H1 (cell line): Measurements from ENCODE around the gene LDLRAD1. TPM values are rescaled to one million over a fixed set of nuclear protein-coding genes. Genes with fewer than 3 reads are reported as not detected.

Experiments
- CTCF ChIA-PET: fragments of 300-600 bp; sonication (Branson Sonifier 250); formaldehyde crosslinking; loops from one replicate; lab custom pipeline; 2021; ENCODE audit not compliant: partially characterized antibody; lab: Charles Lee
- POLR2A ChIA-PET: fragments of 300-600 bp; sonication (Branson Sonifier 250); formaldehyde crosslinking; loops from one replicate; lab custom pipeline; 2021; ENCODE audit warnings: inconsistent platforms; ENCODE audit not compliant: partially characterized antibody; lab: Charles Lee
- DNase-seq, 2 experiments: peaks; one replicate each; pipeline versions ENCODE4 v3.0.0 to v3.0.0-alpha.2; 2010 to 2022; ENCODE audit warnings: low spot score in 2 of 2, low read depth in 1 of 2, mixed read lengths in 1 of 2
- FAIRE-seq: peaks from 2 replicates; lab custom pipeline; 2011; peaks lifted over from hg19 to GRCh38; lab: Jason Lieb, UNC
- H2AFZ ChIP-seq: 2 replicates; pipeline ENCODE4 v1.8.1; 2012; ENCODE audit warnings: low read length, inconsistent platforms
- H2AK5ac ChIP-seq: 2 replicates; pipeline ENCODE4 v1.6.1; 2013; ENCODE audit warnings: low read depth, low read length
- H2BK120ac ChIP-seq: replicated peaks from 2 replicates; pipeline ENCODE3; 2013; ENCODE audit warnings: low read depth, low read length, inconsistent platforms
- H2BK12ac ChIP-seq: 2 replicates; pipeline ENCODE4 v1.6.1; 2013; ENCODE audit warnings: low read depth, low read length
- H2BK15ac ChIP-seq: 2 replicates; pipeline ENCODE4 v1.6.1; 2013; ENCODE audit warnings: low read length
- H2BK20ac ChIP-seq: 2 replicates; pipeline ENCODE4 v1.6.1; 2013; ENCODE audit warnings: low read length
- H2BK5ac ChIP-seq: 2 replicates; pipeline ENCODE4 v1.6.1; 2013; ENCODE audit warnings: low read depth, low read length
- H3K14ac ChIP-seq: 2 replicates; pipeline ENCODE4 v1.6.1; 2013; ENCODE audit warnings: inconsistent platforms; ENCODE audit not compliant: insufficient read length
- H3K18ac ChIP-seq: 2 replicates; pipeline ENCODE4 v1.6.1; 2013; ENCODE audit warnings: low read length; ENCODE audit errors: extremely low read depth
- H3K23ac ChIP-seq: 2 replicates; pipeline ENCODE4 v1.6.1; 2013; ENCODE audit warnings: inconsistent platforms; ENCODE audit not compliant: insufficient read length
- H3K23me2 ChIP-seq: 2 replicates; pipeline ENCODE4 v1.6.1; 2013; ENCODE audit warnings: low read depth, low read length
- H3K27ac ChIP-seq: 2 replicates; pipeline ENCODE4 v1.6.1; 2011; ENCODE audit warnings: low read depth, low read length, inconsistent platforms
- H3K27me3 ChIP-seq, 4 experiments: replicated peaks in 1 of 4; 1 replicate in 1 of 4; 2 replicates in 3 of 4; pipeline versions ENCODE4 v1.6.1 to v1.8.1; 2011 to 2013; ENCODE audit warnings: low read length in 3 of 4, mild to moderate bottlenecking in 3 of 4, inconsistent platforms in 2 of 4, mixed read lengths in 2 of 4, moderate library complexity in 1 of 4; ENCODE audit not compliant: control insufficient read depth in 3 of 4, insufficient read depth in 3 of 4; ENCODE audit errors: extremely low read depth in 1 of 4
- H3K36me3 ChIP-seq, 4 experiments: 2 replicates each; pipeline versions ENCODE4 v1.6.1 to v1.8.1; 2011 to 2013; ENCODE audit warnings: mild to moderate bottlenecking in 4 of 4, low read length in 3 of 4, moderate library complexity in 2 of 4, control low read depth in 1 of 4, inconsistent platforms in 1 of 4; ENCODE audit not compliant: insufficient read depth in 4 of 4, control insufficient read depth in 2 of 4
- H3K4ac ChIP-seq: replicated peaks from 2 replicates; pipeline ENCODE3; 2013; ENCODE audit warnings: low read length, low read depth, mixed read lengths, inconsistent platforms; ENCODE audit not compliant: insufficient read length
- H3K4me1 ChIP-seq, 4 experiments: replicated peaks in 1 of 4; 1 replicate in 1 of 4; 2 replicates in 3 of 4; pipeline versions ENCODE4 v1.6.1 to v1.8.1; 2011 to 2013; ENCODE audit warnings: low read length in 3 of 4, inconsistent platforms in 2 of 4, mixed read lengths in 1 of 4; ENCODE audit not compliant: insufficient read depth in 4 of 4, control insufficient read depth in 3 of 4
- H3K4me2 ChIP-seq, 2 experiments: 2 replicates each; pipeline versions ENCODE4 v1.6.1 to v1.8.1; 2011 to 2013; ENCODE audit warnings: low read depth in 2 of 2, low read length in 2 of 2, control low read depth in 1 of 2, inconsistent platforms in 1 of 2, mild to moderate bottlenecking in 1 of 2; ENCODE audit not compliant: insufficient read depth in 1 of 2
- H3K4me3 ChIP-seq, 4 experiments: fragments of 200-600, 300-600 bp in 1 of 4; sonication (generic), shearing (Covaris generic), sonication (Bioruptor Twin) in 1 of 4; 2 replicates each; pipeline versions ENCODE4 v1.5.1 to v1.8.1; 2011 to 2016; ENCODE audit warnings: low read length in 4 of 4, low read depth in 3 of 4, control low read depth in 2 of 4, inconsistent platforms in 2 of 4, mild to moderate bottlenecking in 2 of 4, mixed read lengths in 1 of 4, moderate library complexity in 1 of 4; ENCODE audit not compliant: insufficient read depth in 2 of 4; ENCODE audit errors: extremely low read depth in 1 of 4
- H3K56ac ChIP-seq: replicated peaks from 2 replicates; pipeline ENCODE3; 2013; ENCODE audit warnings: low read depth, mild to moderate bottlenecking, mixed read lengths, low read length, inconsistent platforms; ENCODE audit not compliant: insufficient read length
- H3K79me1 ChIP-seq: 2 replicates; pipeline ENCODE4 v1.6.1; 2013; ENCODE audit warnings: low read depth, low read length, control low read depth
- H3K79me2 ChIP-seq, 2 experiments: 2 replicates each; pipeline versions ENCODE4 v1.6.1 to v1.8.1; 2012 to 2013; ENCODE audit warnings: low read length in 2 of 2, mild to moderate bottlenecking in 2 of 2, inconsistent platforms in 1 of 2; ENCODE audit not compliant: insufficient read depth in 2 of 2, control insufficient read depth in 1 of 2
- H3K9ac ChIP-seq, 4 experiments: replicated peaks in 1 of 4; 1 replicate in 1 of 4; 2 replicates in 3 of 4; pipeline versions ENCODE4 v1.6.1 to v1.8.1; 2011 to 2013; ENCODE audit warnings: low read depth in 3 of 4, low read length in 3 of 4, control low read depth in 2 of 4, mild to moderate bottlenecking in 2 of 4, moderate library complexity in 2 of 4, inconsistent platforms in 1 of 4; ENCODE audit errors: extremely low read depth in 1 of 4
- H3K9me3 ChIP-seq, 2 experiments: 2 replicates each; pipeline versions ENCODE4 v1.6.1 to v1.8.1; 2012 to 2013; ENCODE audit warnings: mild to moderate bottlenecking in 2 of 2, moderate library complexity in 2 of 2, control low read depth in 1 of 2, inconsistent platforms in 1 of 2, low read depth in 1 of 2, low read length in 1 of 2, mixed read lengths in 1 of 2; ENCODE audit not compliant: insufficient read depth in 2 of 2
- H4K20me1 ChIP-seq, 2 experiments: replicated peaks in 1 of 2; 2 replicates each; pipeline versions ENCODE3 to v1.8.1; 2011 to 2013; ENCODE audit warnings: inconsistent platforms in 2 of 2, low read length in 2 of 2, mild to moderate bottlenecking in 1 of 2; ENCODE audit not compliant: insufficient read depth in 2 of 2, control insufficient read depth in 1 of 2
- H4K5ac ChIP-seq: 2 replicates; pipeline ENCODE4 v1.6.1; 2013; ENCODE audit warnings: low read length, low read depth, mixed read lengths, inconsistent platforms; ENCODE audit not compliant: insufficient read length
- H4K8ac ChIP-seq: 2 replicates; pipeline ENCODE4 v1.8.0; 2013; ENCODE audit warnings: mild to moderate bottlenecking, moderate library complexity, low read length, inconsistent platforms; ENCODE audit not compliant: insufficient read depth; ENCODE audit errors: extremely low read depth
- H4K91ac ChIP-seq: replicated peaks from 2 replicates; pipeline ENCODE3; 2013; ENCODE audit warnings: low read length, mixed read lengths, inconsistent platforms; ENCODE audit not compliant: insufficient read length
- EGR1 ChIP-seq: IDR thresholded peaks from 2 replicates; pipeline ENCODE4 v1.6.1; 2011; ENCODE audit warnings: low read depth, low read length, borderline replicate concordance
- GTF2F1 ChIP-seq: IDR thresholded peaks from 2 replicates; pipeline ENCODE4 v1.6.1; 2012; ENCODE audit warnings: low read depth, low read length, improper control_type of control experiment, borderline replicate concordance
- JUND ChIP-seq: IDR thresholded peaks from 2 replicates; pipeline ENCODE4 v1.6.1; 2011; ENCODE audit warnings: mild to moderate bottlenecking, improper control_type of control experiment, low read length
- RAD21 ChIP-seq, 2 experiments: IDR thresholded peaks in 1 of 2; conservative IDR thresholded peaks in 1 of 2; 2 replicates each; pipeline ENCODE4 v1.6.1; 2011; ENCODE audit warnings: low read depth in 2 of 2, low read length in 2 of 2, improper control_type of control experiment in 1 of 2, inconsistent platforms in 1 of 2, mild to moderate bottlenecking in 1 of 2, moderate library complexity in 1 of 2
- SP1 ChIP-seq: IDR thresholded peaks from 2 replicates; pipeline ENCODE4 v1.6.1; 2011; ENCODE audit warnings: low read depth, low read length
- TCF12 ChIP-seq: IDR thresholded peaks from 2 replicates; pipeline ENCODE4 v1.6.1; 2011; ENCODE audit warnings: low read depth, mild to moderate bottlenecking, low read length
- WGBS, 2 experiments: shearing (Covaris generic) in 1 of 2; methylation state at CpG; one replicate each; pipeline versions ENCODE4 v1.1.6 to v1.1.7; 2013 to 2015; ENCODE audit warnings: low lambda C conversion rate in 2 of 2, mixed read lengths in 2 of 2, inconsistent platforms in 1 of 2, low coverage in 1 of 2, missing lambda C conversion rate in 1 of 2; ENCODE audit not compliant: insufficient replicate concordance in 2 of 2, insufficient coverage in 1 of 2, insufficient read length in 1 of 2; ENCODE audit errors: extremely low coverage in 1 of 2, missing lambda C conversion rate in 1 of 2; 5-methylcytosine and 5-hydroxymethylcytosine counted together
- long read RNA-seq, 2 experiments: library from RNA in 1 of 2; library from capped mRNA in 1 of 2; stranded (forward); transcript quantifications; one replicate each; pipeline ENCODE4 v2.0.0, GENCODE V29; 2021; ENCODE audit warnings: inconsistent platforms in 1 of 2
- polyA minus RNA-seq, 3 experiments: library from RNA; depleted of rRNA, polyadenylated mRNA; stranded (reverse); fragments of >200 nt; gene quantifications; 1 replicate in 2 of 3; 2 replicates in 1 of 3; pipeline ENCODE4 v1.2.3, GENCODE V29; 2011
- polyA plus RNA-seq, 7 experiments: library from polyadenylated mRNA; depleted of rRNA in 3 of 7; stranded (reverse) in 5 of 7; unstranded in 2 of 7; fragments of >200 nt in 5 of 7; fragments of 200-250 nt in 2 of 7; gene quantifications; 1 replicate in 5 of 7; 2 replicates in 1 of 7; 4 replicates in 1 of 7; pipeline versions ENCODE4 v1.2.1 to v1.2.3, GENCODE V29; 2011 to 2013; ENCODE audit warnings: missing spikeins in 2 of 7, mixed read lengths in 2 of 7
- total RNA-seq: library from RNA; stranded (reverse); fragmentation: NEBNext Ultra II Directional; extraction: Animal tissue kit (Norgen Biotek cat#: 25700); gene quantifications from 2 replicates; pipeline ENCODE4 v1.2.1, GENCODE V29; 2021

Gene LDLRAD1
- total RNA-seq (not detected in 2 replicates), polyA plus RNA-seq (2011; rRNA removed) (not detected in 2 replicates), polyA minus RNA-seq (2011; rRNA and poly(A)+ RNA removed) (not detected in 2 replicates)
- not detected for polyA plus RNA-seq (2011; cell fraction: cytosol; rRNA removed)
- polyA plus RNA-seq (2011; cell fraction: nucleus; rRNA removed): not detected
- not detected in 4 replicates for polyA plus RNA-seq (2012, experiment 1 of 2)
- polyA plus RNA-seq (2012, experiment 2 of 2): not detected
- polyA plus RNA-seq (2013, experiment 1 of 2): not detected
- polyA plus RNA-seq (2013, experiment 2 of 2): 0.04 TPM
- polyA minus RNA-seq (2011; cell fraction: cytosol; rRNA and poly(A)+ RNA removed): not detected
- not detected for polyA minus RNA-seq (2011; cell fraction: nucleus; rRNA and poly(A)+ RNA removed)
- long read RNA-seq, experiment 1: 0 reads
- long read RNA-seq, experiment 2: 0 reads

GRCh38 chr1:54017979-54018378, at the start of gene LDLRAD1:
TSS of gene LDLRAD1 (minus strand) at chr1:54018186. CDS start at chr1:54018112, 74 bp downstream.
- H3K79me2 ChIP-seq: no peaks in the 10 kb centered on the region
- no peak within 1 kb of the TSS for H2AK5ac ChIP-seq
- no peak within 1 kb of the TSS for H3K18ac ChIP-seq
- H2BK20ac ChIP-seq: no peak within 1 kb of the TSS
- no peak within 1 kb of the TSS; the same call in 1 of the 2 replicates for H2AFZ ChIP-seq
- ChIA-PET POLR2A (no interaction called here), CTCF (interaction anchor here (0.6 to 2.3 kb wide), 5 partner anchors 9 to 86 kb away, joined by 3 to 8 read pairs (median 4); no protein-coding TSS in a partner anchor)
- H4K20me1 ChIP-seq: no peaks in the 10 kb centered on the region
- H3K36me3 ChIP-seq: no peaks in the 10 kb centered on the region
- H3K56ac ChIP-seq: no peak within 1 kb of the TSS
- H3K4me2 ChIP-seq: no peak within 1 kb of the TSS
- H3K9me3 ChIP-seq: no peaks in the 10 kb centered on the region
- H3K14ac ChIP-seq: no peak within 1 kb of the TSS
- no peak within 1 kb of the TSS for H3K9ac ChIP-seq
- H2BK15ac ChIP-seq: no peak within 1 kb of the TSS
- H3K4ac ChIP-seq: no peak within 1 kb of the TSS
- no peak within 1 kb of the TSS for H2BK5ac ChIP-seq
- no peak within 1 kb of the TSS for H3K23ac ChIP-seq
- H3K4me1 ChIP-seq: peaks cover 0 to 3% (median 0%) of the 10 kb centered on the region in 4 experiments; a peak in 1 of 7 replicates
- no peaks in the 10 kb centered on the region for H3K23me2 ChIP-seq
- no peak within 1 kb of the TSS for H2BK12ac ChIP-seq
- no peak within 1 kb of the TSS for H4K5ac ChIP-seq
- no peak within 1 kb of the TSS for H3K4me3 ChIP-seq
- no peak for FAIRE-seq
- H2BK120ac ChIP-seq: no peak within 1 kb of the TSS
- H3K79me1 ChIP-seq: no peaks in the 10 kb centered on the region
- no peak within 1 kb of the TSS for H4K91ac ChIP-seq
- DNase-seq: no peak
- H4K8ac ChIP-seq: no peak within 1 kb of the TSS
- H3K27ac ChIP-seq: no peak within 1 kb of the TSS
- H3K27me3 ChIP-seq: no peaks in the 10 kb centered on the region
- 86% methylated on average over 6 of the region's 6 CpGs; no CpG with 5 or more reads in 1 of the 2 experiments for WGBS, 2 experiments
- no peak for TF ChIP-seq TCF12
- TF ChIP-seq GTF2F1: no peak
- TF ChIP-seq JUND: no peak
- TF ChIP-seq EGR1: no peak
- TF ChIP-seq SP1: no peak
- no peak for TF ChIP-seq RAD21 (IDR thresholded peaks at IDR 0.05 in 1 of 2, conservative IDR thresholded peaks at IDR 0.05 in 1 of 2; ENCODE audit: low read depth in 2 of 2, low read length in 2 of 2)
